Transverse colon (tissue), 4 donors: ENCODE measurements around the gene HIVEP3.

Experiments used
- CTCF ChIP-seq, 5 experiments: fragments of 200-600 bp in 3 of 5; fragments of 450-650 bp in 2 of 5; sonication (generic) in 3 of 5; IDR thresholded peaks; 1 replicate in 2 of 5; 2 replicates in 3 of 5; pipeline ENCODE4 v1.5.1; 2016 to 2017; ENCODE audit warnings: antibody characterized with exemption in 5 of 5, inconsistent platforms in 3 of 5, mild to moderate bottlenecking in 2 of 5, moderate library complexity in 1 of 5
- POLR2A ChIP-seq: fragments of 450-650 bp; IDR thresholded peaks from one replicate; pipeline ENCODE4 v1.6.1; 2016; ENCODE audit warnings: antibody characterized with exemption, mild to moderate bottlenecking, moderate library complexity
- POLR2AphosphoS5 ChIP-seq, 3 donors: sonication (generic); formaldehyde crosslinking; IDR thresholded peaks; one replicate each; pipeline ENCODE4 v1.6.1; 2016; ENCODE audit warnings: antibody characterized with exemption in 3 of 3

GRCh38 chr1:41908288-41908895 is 10.3 kb downstream of the HIVEP3 start:
- TF ChIP-seq POLR2AphosphoS5 (IDR thresholded peaks at IDR 0.05) (no peak), CTCF (IDR thresholded peaks at IDR 0.05) (no peak), POLR2A (no peak)
